ENCODE data around the gene PPME1. TPM values are rescaled to one million over a fixed set of nuclear protein-coding genes. Genes with fewer than 3 reads are reported as not detected.

The PPME1 gene
- total RNA-seq, 1 experiment from 2014 or later, result 66.2 TPM

GRCh38 chr11:74220376-74220775, 49.3 kb downstream of the PPME1 start:
- peaks cover 3% of the 10 kb centered on the region for H3K36me3 ChIP-seq (ENCODE audit: low read depth, low read length)
- no peaks in the 10 kb centered on the region for H3F3A ChIP-seq (ENCODE audit: low read length, unreplicated experiment)
- no peak overlapping the region for H3K4me2 ChIP-seq (ENCODE audit: low read length)
- no peak overlapping the region for H2AFZ ChIP-seq (ENCODE audit: low read length)
- ATAC-seq (no peak), DNase-seq (no peak)
- ChIA-PET POLR2A (ENCODE audit: unreplicated experiment) (no interaction called here), CTCF (no interaction called here)
- intact Hi-C loops (cut with micrococcal nuclease), result no loop called here
- no peaks in the 10 kb centered on the region for H3K79me2 ChIP-seq (ENCODE audit: low read length)
- H3K27me3 ChIP-seq (ENCODE audit: low read length), result no peaks in the 10 kb centered on the region
- H4K20me1 ChIP-seq (ENCODE audit: low read length), result no peaks in the 10 kb centered on the region
- no TSS peak for BruUV-seq (replicated peaks)
- H3K27ac ChIP-seq (ENCODE audit: low read length), result no peak overlapping the region
- no peaks in the 10 kb centered on the region for H3K4me1 ChIP-seq (ENCODE audit: insufficient read depth, low read length)
- H3K4me3 ChIP-seq (ENCODE audit: low read length), result no peak overlapping the region
- H3K9ac ChIP-seq (ENCODE audit: low read length), result no peak overlapping the region
- no peak for TF ChIP-seq EZH2phosphoT487 (IDR thresholded peaks at IDR 0.05; ENCODE audit: borderline replicate concordance, low read length)
- TF ChIP-seq EZH2 (IDR thresholded peaks at IDR 0.05; ENCODE audit: low read length, unreplicated experiment), result no peak
- TF ChIP-seq CTCF (conservative IDR thresholded peaks at IDR 0.05; ENCODE audit: low read depth, low read length), result no peak
- no peaks in the 10 kb centered on the region for H3K9me2 ChIP-seq (replicated peaks; ENCODE audit: low read length)
- H3K9me3 ChIP-seq (ENCODE audit: low read length), result no peaks in the 10 kb centered on the region

GRCh38 chr11:74221816-74222215, 50.7 kb downstream of the PPME1 start:
- H3F3A ChIP-seq (ENCODE audit: low read length, unreplicated experiment), result no peaks in the 10 kb centered on the region
- no peaks in the 10 kb centered on the region for H3K4me1 ChIP-seq (ENCODE audit: insufficient read depth, low read length)
- H4K20me1 ChIP-seq (ENCODE audit: low read length), result no peaks in the 10 kb centered on the region
- intact Hi-C loops (cut with micrococcal nuclease), result no loop called here
- H3K9me3 ChIP-seq (ENCODE audit: low read length), result no peaks in the 10 kb centered on the region
- TF ChIP-seq CTCF (conservative IDR thresholded peaks at IDR 0.05; ENCODE audit: low read depth, low read length), result no peak
- no peak for TF ChIP-seq EZH2phosphoT487 (IDR thresholded peaks at IDR 0.05; ENCODE audit: borderline replicate concordance, low read length)
- no peak for TF ChIP-seq EZH2 (IDR thresholded peaks at IDR 0.05; ENCODE audit: low read length, unreplicated experiment)
- peaks cover 3% of the 10 kb centered on the region for H3K36me3 ChIP-seq (ENCODE audit: low read depth, low read length)
- no peaks in the 10 kb centered on the region for H3K79me2 ChIP-seq (ENCODE audit: low read length)
- ATAC-seq (no peak), DNase-seq (no peak)
- H3K9ac ChIP-seq (ENCODE audit: low read length), result no peak overlapping the region
- no peaks in the 10 kb centered on the region for H3K27me3 ChIP-seq (ENCODE audit: low read length)
- ChIA-PET CTCF (no interaction called here), POLR2A (ENCODE audit: unreplicated experiment) (no interaction called here)
- no peak overlapping the region for H3K4me3 ChIP-seq (ENCODE audit: low read length)
- BruUV-seq (replicated peaks), result no TSS peak
- H2AFZ ChIP-seq (ENCODE audit: low read length), result no peak overlapping the region
- no peaks in the 10 kb centered on the region for H3K9me2 ChIP-seq (replicated peaks; ENCODE audit: low read length)
- no peak overlapping the region for H3K27ac ChIP-seq (ENCODE audit: low read length)
- H3K4me2 ChIP-seq (ENCODE audit: low read length), result no peak overlapping the region

- no peaks in the 10 kb centered on the region for H3K9me2 ChIP-seq (replicated peaks; ENCODE audit: low read length)
- ATAC-seq, result no peak
- BruUV-seq (replicated peaks), result no TSS peak
- no peak overlapping the region for H3K9ac ChIP-seq (ENCODE audit: low read length)
- CTCF ChIA-PET, result no interaction called here
- DNase-seq, result no peak
- no peaks in the 10 kb centered on the region for H3F3A ChIP-seq (ENCODE audit: low read length, unreplicated experiment)
- H3K36me3 ChIP-seq (ENCODE audit: low read depth, low read length), result peaks cover 13% of the 10 kb centered on the region
- intact Hi-C loops (cut with micrococcal nuclease), result no loop called here
- H3K79me2 ChIP-seq (ENCODE audit: low read length), result no peaks in the 10 kb centered on the region
- no peaks in the 10 kb centered on the region for H3K4me1 ChIP-seq (ENCODE audit: insufficient read depth, low read length)
- H3K27ac ChIP-seq (ENCODE audit: low read length), result no peak overlapping the region
- no peaks in the 10 kb centered on the region for H3K27me3 ChIP-seq (ENCODE audit: low read length)
- no peak overlapping the region for H3K4me2 ChIP-seq (ENCODE audit: low read length)
- H4K20me1 ChIP-seq (ENCODE audit: low read length), result no peaks in the 10 kb centered on the region
- no peaks in the 10 kb centered on the region for H3K9me3 ChIP-seq (ENCODE audit: low read length)
- POLR2A ChIA-PET (ENCODE audit: unreplicated experiment), result no interaction called here
- H2AFZ ChIP-seq (ENCODE audit: low read length), result no peak overlapping the region
- no peak overlapping the region for H3K4me3 ChIP-seq (ENCODE audit: low read length)
- TF ChIP-seq EZH2phosphoT487 (IDR thresholded peaks at IDR 0.05; ENCODE audit: borderline replicate concordance, low read length) (no peak), EZH2 (IDR thresholded peaks at IDR 0.05; ENCODE audit: low read length, unreplicated experiment) (no peak), CTCF (conservative IDR thresholded peaks at IDR 0.05; ENCODE audit: low read depth, low read length) (no peak)
These were observed 54.5 kb downstream of the PPME1 start for GRCh38 chr11:74225565-74225964.

Data from PC-3 (cell line).